Activated naive CD4-positive, alpha-beta T cell (primary cell): ENCODE measurements around the gene UST.
"Not testable (repeated sequence)": the region's sequence is repeated elsewhere in the genome, so short reads cannot be mapped to it uniquely, and the experiment has no call there.

ENCODE experiments used
- DNase-seq, 4 experiments: peaks; one replicate each; lab custom pipeline; 2025; lab: John Stamatoyannopoulos, UW

UST gene

DNA sequence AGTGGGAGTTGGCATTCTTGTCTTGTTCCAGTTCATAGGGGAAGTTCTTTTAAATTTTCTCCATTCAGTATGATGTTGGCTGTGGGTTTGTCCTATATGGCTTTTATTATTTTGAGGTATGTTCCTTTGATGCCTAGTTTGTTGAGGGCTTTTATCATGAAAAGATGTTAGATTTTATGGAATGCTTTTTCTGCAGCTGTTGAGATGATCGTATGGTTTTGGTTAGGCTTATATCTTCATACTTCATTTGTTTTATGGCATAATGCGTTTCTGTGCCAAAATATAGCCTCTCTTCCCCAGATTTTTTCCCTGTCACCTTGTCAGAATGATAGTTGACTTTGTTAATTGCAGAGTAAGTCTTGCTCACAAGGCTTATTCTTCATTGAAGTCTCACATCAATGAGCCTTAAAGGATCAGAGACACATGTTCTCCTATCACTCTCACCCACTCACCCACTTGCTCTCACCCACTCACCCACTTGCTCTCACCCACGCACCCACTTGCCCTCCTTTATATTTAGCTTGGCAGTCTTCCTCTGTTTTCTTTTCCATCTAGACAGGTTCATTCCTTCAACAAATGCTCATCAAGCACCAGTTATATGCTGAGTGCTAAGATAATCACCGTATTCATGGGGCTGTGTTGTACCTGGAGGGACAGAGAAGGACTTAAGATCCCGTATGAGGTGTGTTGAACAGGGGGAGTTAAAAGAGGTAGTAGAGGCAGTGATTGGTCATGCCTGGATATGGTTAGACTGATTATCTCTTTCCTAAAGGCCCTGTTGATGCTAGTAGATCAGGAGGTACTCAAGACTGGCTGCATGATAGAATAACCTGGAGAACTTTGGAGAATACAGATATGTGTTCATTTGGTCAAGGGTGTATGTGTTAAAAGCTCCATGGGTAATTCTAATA is 19.3 kb downstream of the UST start:
- DNase-seq = no peak

DNA sequence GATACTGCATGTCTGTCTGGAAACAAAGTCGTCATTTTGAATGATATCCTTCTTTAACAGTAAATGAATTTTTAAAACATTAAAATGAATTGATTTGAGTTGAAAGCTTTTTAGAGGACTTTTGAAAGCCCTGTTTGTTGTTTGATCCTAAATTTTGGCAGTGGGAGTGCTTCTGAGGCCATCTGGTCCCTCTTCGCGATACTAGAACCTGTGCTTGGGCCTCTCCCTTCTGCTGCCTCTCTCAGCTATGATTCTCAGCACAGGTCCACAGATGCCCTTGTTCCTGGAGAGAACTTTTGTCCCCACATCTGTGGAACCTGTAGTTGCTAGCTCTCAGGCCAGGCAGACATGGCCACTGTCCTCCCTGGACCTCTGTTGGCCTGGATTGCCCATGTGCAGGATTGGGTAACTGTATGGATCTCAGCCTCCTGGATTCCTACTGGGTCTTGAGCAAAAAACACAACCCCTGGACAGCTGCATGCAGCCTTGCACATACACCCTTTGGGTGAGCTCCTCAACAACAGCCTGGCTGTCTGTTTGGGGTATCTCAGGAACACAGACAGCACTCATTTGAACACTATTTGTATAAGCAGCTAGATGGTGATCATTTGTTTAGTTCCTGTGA is 21.9 kb downstream of the UST start:
- DNase-seq = no peak

DNA sequence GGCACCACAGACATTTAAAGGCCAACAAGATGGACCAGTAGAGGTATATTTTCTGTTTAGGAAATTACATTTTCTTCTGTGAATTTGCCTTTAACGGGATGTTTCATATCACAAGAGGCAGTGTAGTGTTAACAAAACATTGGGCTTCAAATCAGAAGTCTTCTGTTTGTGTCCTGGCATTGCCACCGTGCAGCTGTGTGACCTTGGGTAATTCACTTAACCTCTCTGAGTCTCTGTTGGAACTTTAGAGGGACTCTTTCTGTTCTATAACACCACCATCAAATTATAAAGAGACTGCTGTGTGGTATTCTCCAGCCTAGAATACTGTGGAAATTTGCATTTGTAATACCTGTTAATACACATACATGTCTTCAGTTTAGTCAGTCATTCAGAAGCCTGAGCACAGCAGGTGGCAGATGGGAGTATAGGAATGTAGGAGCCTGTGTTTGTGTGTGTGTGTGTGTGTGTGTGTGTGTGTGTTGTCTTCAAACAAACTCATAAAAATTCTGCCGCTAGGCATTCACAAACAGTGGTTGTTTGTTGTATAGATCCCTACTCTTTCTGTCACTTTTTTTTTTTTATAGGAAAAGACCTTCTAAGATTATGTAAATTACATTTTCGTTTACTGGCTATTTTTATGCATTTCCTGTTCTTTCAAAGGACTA is 22.6 kb downstream of the UST start:
- DNase-seq = no peak

DNA sequence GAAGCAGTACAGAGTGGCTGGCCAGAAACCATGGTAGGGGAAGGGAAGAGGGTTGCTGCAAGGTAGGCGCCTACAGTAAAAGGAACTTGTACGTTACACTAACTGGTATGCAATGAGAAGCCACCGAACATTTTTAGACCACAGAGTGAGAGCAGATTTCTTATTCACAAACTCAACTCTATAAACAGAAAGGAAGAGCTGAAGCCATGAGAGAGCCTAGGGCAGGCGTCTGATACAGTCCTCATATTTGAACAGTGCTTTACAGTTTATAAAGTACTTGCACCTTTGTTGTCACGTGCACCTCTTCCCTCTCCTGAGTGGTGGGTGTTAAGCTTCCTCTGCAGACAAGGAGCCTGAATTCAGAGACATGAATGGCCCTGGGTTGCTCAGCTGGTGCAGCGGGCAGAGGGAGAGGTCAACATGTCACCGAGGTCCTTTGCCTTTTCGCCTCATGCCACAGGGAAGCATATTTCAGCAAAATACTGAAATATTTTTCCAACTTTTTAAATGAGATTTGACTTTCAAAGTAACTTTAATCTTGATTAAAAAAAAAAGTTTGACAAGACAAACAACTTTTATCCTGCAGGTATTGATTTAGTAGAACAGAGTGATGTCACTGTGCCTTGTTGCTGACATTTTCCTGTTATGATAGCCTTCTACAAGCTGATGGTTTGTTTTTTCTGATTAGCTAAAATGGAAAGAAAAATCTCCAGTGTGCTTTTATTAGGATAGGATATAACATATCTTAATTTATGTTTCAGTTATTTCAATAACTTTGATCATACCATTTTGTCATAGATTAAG is 23.8 kb downstream of the UST start:
- DNase-seq = no peak

DNA sequence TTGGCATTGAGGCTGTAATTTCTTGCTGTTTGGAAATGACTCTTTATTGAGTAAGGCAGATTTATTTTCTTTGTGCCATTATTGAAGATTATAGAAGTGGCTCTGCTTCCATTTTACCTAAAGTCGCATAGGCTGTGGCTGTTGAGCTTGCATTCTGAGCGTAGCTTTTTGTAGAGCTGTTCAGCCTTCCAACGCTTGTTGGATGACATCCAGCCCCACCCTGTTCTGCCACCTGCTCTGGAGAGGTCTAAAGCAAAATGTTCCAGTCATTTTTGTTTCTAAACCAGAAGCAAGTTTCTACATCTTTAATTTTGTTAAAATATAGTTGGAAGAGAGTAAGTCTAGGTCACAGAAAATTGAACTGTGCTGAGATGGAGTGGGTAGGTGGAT is 24.4 kb downstream of the UST start:
- no peak for DNase-seq

DNA sequence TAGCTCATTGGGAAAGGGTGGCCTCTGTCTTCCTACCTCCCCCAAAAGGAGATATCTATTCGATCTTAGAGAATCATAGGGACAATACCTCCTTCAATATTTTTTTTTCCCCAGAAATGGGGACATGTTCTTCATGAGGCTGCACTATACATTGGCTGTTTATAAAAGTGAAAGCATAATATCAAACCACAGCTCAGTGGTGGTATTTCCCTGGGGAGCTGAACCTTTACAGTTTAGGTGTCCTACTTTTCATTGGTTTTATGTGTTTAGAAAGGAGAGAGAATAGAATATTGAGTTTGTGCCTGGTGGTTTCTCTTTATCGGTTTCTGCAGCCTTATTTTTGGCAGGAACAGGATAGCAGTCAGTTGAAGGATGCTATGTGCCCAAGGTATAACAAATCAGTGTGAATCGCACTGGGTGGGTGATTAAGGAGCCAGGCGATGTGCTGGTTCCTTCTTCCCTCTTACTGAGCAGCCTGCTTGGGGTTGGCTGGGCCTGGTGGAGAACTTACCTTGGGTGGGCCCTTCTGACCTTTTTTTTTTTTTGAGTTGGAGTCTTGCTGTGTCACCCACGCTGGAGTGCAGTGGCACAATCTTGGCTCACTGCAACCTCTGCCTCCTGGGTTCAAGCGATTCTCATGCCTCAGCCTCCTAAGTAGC is 25.2 kb downstream of the UST start:
- no peak for DNase-seq

DNA sequence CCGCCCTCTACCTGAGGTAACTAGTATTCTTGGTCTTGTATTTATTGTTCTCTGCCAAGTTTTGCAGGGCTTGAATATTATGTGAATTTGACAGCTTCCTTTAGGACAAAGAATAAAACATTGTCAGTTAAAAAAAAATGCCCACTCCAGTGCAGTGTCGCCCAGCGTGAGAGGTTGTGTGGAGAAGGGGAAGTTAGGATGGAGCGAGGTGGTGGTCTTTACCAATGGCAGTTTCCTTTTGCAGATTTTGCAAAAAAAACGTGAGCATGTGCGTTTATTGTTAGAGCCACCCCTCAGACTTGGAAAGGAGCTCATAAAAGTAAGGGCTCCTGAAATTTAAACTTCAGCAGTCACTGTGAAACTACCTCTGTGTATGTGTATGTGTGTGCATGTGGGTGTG is 28.3 kb downstream of the UST start:
- DNase-seq = no peak

DNA sequence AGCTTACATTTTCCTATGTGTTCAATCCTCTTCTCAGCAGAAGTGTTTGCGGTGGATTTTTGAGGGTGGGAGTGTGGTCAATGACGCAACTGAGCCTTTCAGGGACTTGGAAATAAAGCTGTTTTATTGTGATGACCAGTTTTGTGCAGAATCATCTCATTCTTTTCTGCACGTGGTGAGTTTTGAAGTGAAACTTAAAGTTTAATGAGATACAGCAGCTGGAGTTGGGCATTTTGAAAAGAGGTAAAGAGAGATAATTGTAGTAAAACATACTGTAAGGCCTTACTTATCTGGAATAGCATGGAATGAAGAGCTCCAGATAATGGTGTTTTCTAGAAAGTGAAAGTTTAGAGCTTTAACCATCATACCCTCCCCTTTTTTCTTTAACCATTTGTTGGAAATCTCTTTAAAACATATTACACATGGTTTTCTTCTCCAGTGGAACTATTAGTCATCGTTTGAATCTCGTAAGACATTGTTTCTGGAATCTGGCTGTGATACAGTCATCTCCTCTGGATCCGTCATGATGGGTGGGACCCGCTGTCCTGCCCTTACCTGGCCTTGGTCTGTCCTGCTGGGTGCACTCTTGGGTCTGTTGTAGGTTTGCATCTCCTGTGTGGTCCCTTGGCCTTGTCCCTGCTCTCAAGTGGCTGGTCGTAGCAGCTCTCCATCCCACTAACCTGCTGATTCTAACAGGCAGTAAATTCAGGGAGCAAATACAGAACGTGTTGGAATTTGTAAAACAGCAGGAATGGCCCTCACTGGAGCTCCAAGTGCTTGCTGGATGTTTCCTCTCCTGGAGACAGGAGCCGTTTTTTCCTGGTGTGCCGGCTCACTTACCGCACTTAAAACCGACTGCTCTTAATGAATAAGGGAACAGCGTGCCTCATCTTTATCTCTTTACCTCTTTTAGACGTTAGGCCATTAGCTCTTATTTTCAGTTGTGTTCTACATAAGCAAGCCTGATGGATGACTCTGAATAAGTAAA is 29.8 kb downstream of the UST start:
- DNase-seq = no peak

DNA sequence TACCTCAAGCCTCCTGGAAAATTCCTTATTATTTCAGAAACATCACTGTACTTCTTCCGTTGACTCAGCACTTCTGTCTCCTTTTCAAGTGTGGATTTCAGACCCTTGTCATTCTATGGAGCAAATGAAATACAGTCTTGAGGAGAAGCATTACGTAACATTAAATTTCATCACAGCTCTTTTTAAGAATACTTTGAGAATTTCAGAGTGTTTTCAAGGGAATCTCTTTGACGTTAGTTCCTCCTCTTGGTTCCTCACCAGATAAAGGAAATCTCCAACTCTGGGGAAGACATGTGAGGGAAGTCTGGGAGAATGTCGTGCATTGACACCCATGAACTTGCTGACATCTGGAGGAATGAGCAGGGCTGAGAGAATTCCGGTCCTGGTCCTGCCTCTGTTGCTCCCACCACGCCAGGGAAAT is 32.3 kb downstream of the UST start:
- DNase-seq = no peak

DNA sequence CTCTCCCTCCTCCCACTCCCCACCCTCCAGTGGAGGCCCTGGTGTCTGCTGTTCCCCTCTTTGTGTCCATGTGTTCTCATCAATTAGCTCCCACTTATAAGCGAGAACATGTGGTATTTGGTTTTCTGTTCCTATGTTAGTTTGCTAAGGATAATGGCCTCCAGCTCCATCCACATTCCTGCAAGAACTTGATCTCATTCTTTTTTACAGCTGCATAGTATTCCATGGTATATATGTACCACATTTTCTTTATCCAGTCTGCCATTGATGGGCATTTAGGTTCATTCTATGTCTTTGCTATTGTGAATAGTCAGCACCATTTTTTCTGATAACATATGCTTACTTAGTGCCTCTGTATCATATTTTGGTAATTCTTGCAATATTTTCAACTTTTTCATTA is 33.6 kb downstream of the UST start:
- not testable (repeated sequence) for DNase-seq

DNA sequence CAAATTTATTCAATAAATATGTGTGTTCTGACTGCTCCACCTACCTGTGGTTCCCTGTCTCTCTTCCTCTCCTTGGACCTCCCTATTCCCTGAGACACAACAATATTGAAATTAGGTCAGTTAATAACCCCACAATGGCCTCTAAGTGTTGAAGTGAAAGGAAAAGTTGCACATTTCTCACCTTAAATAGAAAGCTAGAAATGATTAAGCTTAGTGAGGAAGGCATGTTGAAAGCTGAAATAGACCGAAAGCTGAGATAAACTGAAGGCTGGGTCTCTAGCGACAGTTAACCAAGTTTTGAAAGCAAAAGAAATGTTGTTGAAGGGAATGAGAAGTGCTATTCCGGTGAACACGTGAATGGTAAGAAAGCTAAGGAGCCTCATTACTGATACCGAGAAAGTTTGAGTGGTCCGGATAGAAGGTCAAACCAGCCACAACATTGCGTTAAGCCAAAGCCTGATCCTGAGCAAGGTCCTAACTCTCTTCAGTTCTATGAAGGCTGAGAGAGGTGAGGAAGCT is 34.1 kb downstream of the UST start:
- no peak for DNase-seq

DNA sequence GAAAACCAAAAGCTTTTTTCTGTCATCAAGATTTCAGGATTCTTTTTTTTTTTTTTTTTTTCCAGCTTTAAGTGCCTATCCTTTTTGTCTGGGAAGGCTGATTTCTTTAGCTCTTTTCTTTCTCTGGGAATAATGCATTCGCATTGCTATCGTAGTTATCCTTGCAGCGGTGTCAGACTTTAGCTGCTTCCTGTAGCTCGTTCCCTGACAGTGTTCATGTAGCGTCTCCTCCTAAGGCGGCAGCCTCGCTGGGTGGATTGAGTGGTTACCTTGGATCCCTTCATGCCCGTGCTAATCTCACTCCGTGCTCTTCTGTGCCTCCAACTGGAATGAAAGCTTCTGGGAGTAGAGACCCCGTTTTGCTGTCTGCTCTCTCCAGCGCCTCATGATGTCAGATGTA is 43.1 kb downstream of the UST start:
- no peak for DNase-seq

DNA sequence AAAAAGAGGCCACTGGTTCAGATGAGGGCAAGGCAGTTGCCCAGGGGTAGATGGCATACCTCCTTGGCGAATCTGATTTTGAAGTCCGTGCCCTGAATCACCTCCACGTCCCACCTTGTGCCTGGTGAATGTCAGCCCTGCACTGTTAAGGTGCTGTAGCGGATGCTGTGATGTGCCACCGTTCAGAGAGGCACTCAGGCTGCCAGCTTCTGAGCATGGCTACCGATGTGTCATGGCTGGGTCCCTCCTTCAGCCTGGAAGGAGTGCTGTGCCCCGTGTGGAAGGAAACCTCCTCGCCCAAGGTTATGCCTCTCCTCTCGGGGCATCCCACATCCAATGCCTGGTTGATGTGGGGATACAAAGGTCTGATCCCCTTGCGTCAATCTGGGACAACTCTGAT is 43.6 kb downstream of the UST start:
- DNase-seq = no peak

DNA sequence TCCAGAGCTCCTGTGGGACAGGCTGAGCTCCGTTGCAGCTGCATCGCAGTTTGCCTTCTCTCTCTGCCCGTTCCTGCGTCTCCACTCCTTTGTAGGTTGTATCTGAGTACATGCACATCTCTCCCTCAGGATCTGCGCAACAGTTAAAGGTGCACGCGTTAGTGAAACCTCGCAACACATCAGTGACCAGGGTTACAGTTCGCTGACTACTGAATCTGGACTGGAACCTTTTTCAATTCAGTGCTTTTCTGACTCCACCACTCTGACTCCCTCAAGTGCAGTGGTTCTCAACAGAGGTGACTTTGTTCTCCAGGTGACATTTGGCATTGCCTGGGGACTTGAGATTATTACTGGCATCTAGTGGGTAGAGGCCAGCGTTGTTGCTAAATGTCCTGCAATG is 44.0 kb downstream of the UST start:
- no peak for DNase-seq

DNA sequence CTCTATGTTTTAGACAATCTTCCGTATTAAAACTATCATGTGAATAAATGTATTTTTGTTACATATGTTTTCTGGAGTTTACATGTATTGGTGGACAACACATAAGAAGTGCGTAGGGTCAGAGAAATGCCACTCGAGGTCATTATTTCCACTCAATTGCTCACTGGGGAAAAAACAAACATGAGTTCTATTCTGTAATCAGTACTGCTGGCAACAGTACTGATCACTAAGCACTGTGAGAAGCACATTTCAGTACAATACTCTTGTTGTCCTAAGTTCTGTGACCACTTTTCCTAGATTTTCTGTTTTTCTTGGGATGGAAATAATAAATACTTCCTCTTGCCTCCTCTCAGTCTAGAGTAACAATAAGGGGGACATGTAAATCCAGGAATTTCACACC is 44.5 kb downstream of the UST start:
- DNase-seq = no peak

DNA sequence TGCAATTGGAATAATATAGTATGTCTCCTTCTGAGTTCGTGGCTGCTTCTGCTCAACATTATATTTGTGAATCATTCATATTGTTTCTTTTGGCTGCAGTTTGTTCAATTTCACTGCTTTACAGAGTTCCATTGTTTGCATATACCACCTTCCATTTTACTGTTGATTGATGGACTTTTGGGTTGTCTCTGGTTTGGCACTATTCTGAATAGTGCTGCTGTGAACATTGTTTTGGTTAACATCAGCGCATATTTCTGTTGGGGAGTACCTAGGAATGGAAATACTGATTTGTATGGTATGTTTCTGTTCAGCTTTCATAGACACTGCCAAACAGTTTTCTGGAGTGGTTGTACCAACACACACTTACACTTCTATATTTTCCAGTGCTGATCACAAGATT is 46.9 kb downstream of the UST start:
- DNase-seq = no peak

DNA sequence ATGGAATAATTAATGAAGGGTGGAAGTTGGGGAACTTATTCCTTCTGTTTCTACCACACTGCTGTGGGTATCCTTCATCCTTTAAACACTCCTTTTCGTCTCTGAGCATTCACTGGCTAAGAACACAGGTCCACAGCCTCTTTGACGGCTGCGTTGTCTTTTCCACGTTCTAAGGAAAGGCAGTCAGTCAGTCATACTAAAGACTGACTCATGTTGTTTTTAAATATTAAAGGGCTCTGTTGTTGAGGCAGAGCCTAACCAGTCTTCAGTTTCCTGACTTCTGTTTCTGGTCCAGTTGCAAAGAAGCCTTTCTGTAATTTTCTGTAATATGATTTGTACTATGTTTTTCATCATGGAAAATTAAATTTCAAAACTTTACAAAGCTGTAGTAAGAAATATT is 48.0 kb downstream of the UST start:
- DNase-seq = no peak

DNA sequence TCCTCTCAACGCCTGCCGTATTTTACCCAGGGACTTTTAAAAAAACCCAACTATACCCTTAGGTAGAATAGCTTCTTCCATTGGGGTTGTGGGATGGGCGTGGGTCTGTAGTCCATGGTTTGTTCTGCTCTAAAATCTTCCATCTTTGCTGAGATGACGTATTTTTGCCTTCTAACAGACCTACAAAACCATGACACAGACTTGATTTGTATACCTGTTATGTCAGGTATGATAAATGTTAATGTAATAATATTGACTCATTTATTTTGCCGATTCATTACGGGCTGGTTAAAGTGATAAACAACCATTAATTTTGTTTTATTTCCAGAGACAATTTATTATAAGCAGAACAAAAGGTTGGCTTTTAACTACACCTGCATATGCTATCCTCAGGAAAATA is 48.7 kb downstream of the UST start:
- no peak for DNase-seq

DNA sequence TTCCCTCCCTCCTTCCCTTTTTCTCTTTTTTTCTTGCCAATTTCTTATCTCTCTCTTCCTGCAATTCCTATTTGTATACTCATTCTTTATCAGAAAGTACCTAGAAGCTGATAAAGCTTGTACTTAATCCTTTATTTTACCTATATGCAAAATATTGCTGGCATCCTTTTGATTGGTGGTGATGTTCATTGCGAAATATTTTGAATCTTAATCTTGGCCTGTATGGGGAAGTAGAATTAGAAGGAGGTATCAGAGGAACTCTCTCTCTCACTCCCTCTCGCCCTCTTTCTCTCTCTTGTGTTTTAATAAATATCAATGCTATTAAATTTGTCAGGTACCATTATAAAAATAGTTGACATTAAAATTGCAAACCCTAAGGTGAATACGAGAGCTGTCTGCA is 52.8 kb downstream of the UST start:
- no peak for DNase-seq

DNA sequence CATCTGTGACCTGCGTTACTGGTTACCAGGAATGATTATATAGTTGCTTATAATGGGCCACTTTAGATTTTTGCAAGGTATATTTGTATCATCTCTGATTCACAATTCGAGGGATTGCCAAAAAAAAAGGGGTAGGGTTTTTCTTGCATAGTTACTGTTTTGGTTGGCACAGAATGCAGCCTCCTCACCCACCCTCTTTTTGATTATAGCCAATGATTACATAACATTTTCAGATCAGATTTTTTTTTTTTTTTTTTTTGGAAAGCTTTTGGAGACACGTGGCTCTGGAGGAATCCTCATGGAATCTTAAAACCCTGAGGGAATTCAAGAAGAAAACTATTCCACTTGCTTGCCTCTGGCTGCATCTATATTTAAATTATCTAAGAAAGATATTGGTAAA is 53.7 kb downstream of the UST start:
- DNase-seq = no peak
